Esophagus muscularis mucosa (tissue), 4 donors: ENCODE measurements around the gene TXNL1. TPM values are rescaled to one million over a fixed set of nuclear protein-coding genes. Genes with fewer than 3 reads are reported as not detected.
A peak's percentile ranks its signal among the peaks of the same experiment; 100 is the strongest.

ENCODE experiments used
- DNase-seq: peaks from one replicate; pipeline ENCODE4 v3.0.0-alpha.2; 2017; ENCODE audit errors: extremely low spot score
- H3K27ac ChIP-seq, 4 donors: fragments of 200-600 bp; sonication (generic); replicated peaks in 1 of 4; 1 replicate in 3 of 4; 2 replicates in 1 of 4; pipeline ENCODE4 v1.5.1; 2016 to 2019; ENCODE audit warnings: mild to moderate bottlenecking in 1 of 4
- H3K27me3 ChIP-seq, 4 donors: fragments of 200-600 bp; sonication (generic); one replicate each; pipeline versions ENCODE4 v1.5.1 to v1.6.0; 2016 to 2019
- H3K36me3 ChIP-seq, 4 donors: fragments of 200-600 bp; sonication (generic); one replicate each; pipeline ENCODE4 v1.5.1; 2016 to 2019
- H3K4me1 ChIP-seq, 4 donors: fragments of 200-600 bp; sonication (generic); one replicate each; pipeline ENCODE4 v1.5.1; 2016 to 2019
- H3K4me3 ChIP-seq, 4 donors: fragments of 200-600 bp; sonication (generic); 1 replicate in 2 of 4; 2 replicates in 2 of 4; pipeline ENCODE4 v1.5.1; 2016 to 2019; ENCODE audit warnings: mild to moderate bottlenecking in 4 of 4, moderate library complexity in 1 of 4
- H3K9me3 ChIP-seq, 4 donors: fragments of 200-600 bp; sonication (generic); 1 replicate in 3 of 4; 2 replicates in 1 of 4; pipeline ENCODE4 v1.5.1; 2016 to 2019
- CTCF ChIP-seq, 3 experiments: fragments of 200-600 bp in 2 of 3; fragments of 450-650 bp in 1 of 3; sonication (generic) in 2 of 3; IDR thresholded peaks; one replicate each; pipeline ENCODE4 v1.5.1; 2017 to 2019; ENCODE audit warnings: antibody characterized with exemption in 3 of 3, mild to moderate bottlenecking in 2 of 3, moderate library complexity in 1 of 3
- EP300 ChIP-seq: sonication (generic); formaldehyde crosslinking; IDR thresholded peaks from one replicate; pipeline ENCODE4 v1.6.1; 2017; ENCODE audit warnings: antibody characterized with exemption
- POLR2A ChIP-seq: fragments of 450-650 bp; IDR thresholded peaks from one replicate; pipeline ENCODE4 v1.6.1; 2017; ENCODE audit warnings: antibody characterized with exemption, moderate library complexity, mild to moderate bottlenecking, low read depth
- POLR2AphosphoS5 ChIP-seq, 2 donors: sonication (generic); formaldehyde crosslinking; IDR thresholded peaks; one replicate each; pipeline ENCODE4 v1.6.1; 2017; ENCODE audit warnings: antibody characterized with exemption in 2 of 2
- WGBS: methylation state at CpG from one replicate; pipeline ENCODE4 v1.1.5; 2018; 5-methylcytosine and 5-hydroxymethylcytosine counted together
- intact Hi-C: fragments of 100-400 bp; cut with DNase I; formaldehyde crosslinking; loops from one replicate; pipeline ENCODE4 v1.15.1; 2023
- total RNA-seq, 4 donors: library from RNA; depleted of rRNA; stranded (reverse); fragments of >200 nt; gene quantifications; one replicate each; pipeline versions ENCODE4 v1.1.0 to v1.2.1, GENCODE V29; 2016

The TXNL1 gene
- total RNA-seq, 4 donors from 2014 or later = 29.9 to 42.5 (median 40.4) TPM

DNA sequence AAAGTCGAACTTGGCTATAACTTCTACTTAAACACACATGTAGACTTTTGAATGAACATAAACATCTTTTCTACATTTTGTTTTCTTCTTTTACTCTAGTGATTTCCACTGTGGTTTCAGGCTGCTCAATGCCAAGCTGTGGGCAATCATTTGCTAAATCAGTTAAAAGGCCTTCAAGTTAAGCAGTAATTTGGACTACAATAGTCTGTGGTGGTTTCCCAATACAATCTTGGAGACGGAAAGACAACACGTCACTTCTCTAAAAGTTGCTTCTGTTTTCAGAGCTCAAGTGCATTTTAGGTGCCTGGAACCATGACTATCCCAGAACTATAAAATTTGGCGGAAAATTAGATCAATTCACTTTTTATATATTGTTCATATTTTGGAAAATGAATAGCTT, 69.4 kb downstream of the TXNL1 start:
- Histone ChIP-seq H3K27me3 (no peaks in the 10 kb centered on the region), H3K4me1 (peaks cover 0 to 5% (median 0%) of the 10 kb centered on the region in 4 donors), H3K36me3 (no peaks in the 10 kb centered on the region), H3K4me3 (no peak overlapping the region), H3K27ac (no peak overlapping the region), H3K9me3 (no peaks in the 10 kb centered on the region)
- 87% methylated on average over 4 of the region's 4 CpGs for WGBS
- no peak for TF ChIP-seq EP300
- TF ChIP-seq CTCF (IDR thresholded peaks at IDR 0.05) = no peak
- no peak for TF ChIP-seq POLR2AphosphoS5 (IDR thresholded peaks at IDR 0.05)
- no peak for TF ChIP-seq POLR2A
- no peak for DNase-seq
- intact Hi-C loops = no loop called here

GRCh38 chr18:56565551-56566345, 72.6 kb downstream of the TXNL1 start:
- peaks cover 0 to 5% (median 0%) of the 10 kb centered on the region in 4 donors for H3K4me1 ChIP-seq
- H3K36me3 ChIP-seq = no peaks in the 10 kb centered on the region
- DNase-seq = no peak
- 74% methylated on average over 5 of the region's 5 CpGs for WGBS
- H3K27ac ChIP-seq = no peak overlapping the region
- H3K4me3 ChIP-seq = no peak overlapping the region
- no peak for TF ChIP-seq EP300
- no peak for TF ChIP-seq POLR2A
- TF ChIP-seq POLR2AphosphoS5 (IDR thresholded peaks at IDR 0.05) = no peak
- no peak for TF ChIP-seq CTCF (IDR thresholded peaks at IDR 0.05)
- no peaks in the 10 kb centered on the region for H3K9me3 ChIP-seq
- no peaks in the 10 kb centered on the region for H3K27me3 ChIP-seq
- intact Hi-C loops = no loop called here

DNA sequence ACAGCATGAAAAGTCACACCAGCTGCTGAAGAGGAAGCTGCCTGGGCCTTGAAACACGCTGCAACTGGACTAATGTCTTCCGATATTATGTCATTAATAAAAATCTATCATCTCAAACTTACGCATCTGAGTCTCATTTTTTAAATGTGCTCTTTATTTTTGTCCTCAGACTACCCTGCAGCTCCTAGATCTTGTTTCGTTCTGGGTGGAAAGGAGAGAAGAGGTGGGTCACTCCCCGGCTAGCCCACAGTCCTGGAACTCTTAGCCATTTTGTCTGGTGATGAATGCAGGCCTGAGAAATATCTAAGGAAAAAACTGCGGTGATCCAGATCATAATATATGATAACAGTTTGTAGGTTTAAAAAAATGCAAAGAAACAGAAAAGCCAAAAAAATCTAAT, 73.3 kb downstream of the TXNL1 start:
- Histone ChIP-seq H3K4me3 (no peak overlapping the region), H3K27ac (peak overlapping the region in 2 of 4 donors; percentile 3 to 23), H3K4me1 (peaks cover 0 to 5% (median 0%) of the 10 kb centered on the region in 4 donors), H3K36me3 (no peaks in the 10 kb centered on the region), H3K9me3 (no peaks in the 10 kb centered on the region), H3K27me3 (no peaks in the 10 kb centered on the region)
- DNase-seq = no peak
- 74% methylated on average over 6 of the region's 6 CpGs for WGBS
- intact Hi-C loops = no loop called here
- no peak for TF ChIP-seq POLR2A
- TF ChIP-seq CTCF (IDR thresholded peaks at IDR 0.05) = no peak
- no peak for TF ChIP-seq POLR2AphosphoS5 (IDR thresholded peaks at IDR 0.05)
- TF ChIP-seq EP300 = no peak

GRCh38 chr18:56563568-56563967, 74.8 kb downstream of the TXNL1 start:
- Histone ChIP-seq H3K27me3 (no peaks in the 10 kb centered on the region), H3K4me1 (peaks cover 0 to 5% (median 0%) of the 10 kb centered on the region in 4 donors), H3K36me3 (no peaks in the 10 kb centered on the region), H3K4me3 (no peak overlapping the region), H3K27ac (no peak overlapping the region), H3K9me3 (no peaks in the 10 kb centered on the region)
- WGBS = 88% methylated on average over 7 of the region's 7 CpGs
- TF ChIP-seq EP300 = no peak
- TF ChIP-seq CTCF (IDR thresholded peaks at IDR 0.05) = no peak
- no peak for TF ChIP-seq POLR2A
- no peak for TF ChIP-seq POLR2AphosphoS5 (IDR thresholded peaks at IDR 0.05)
- DNase-seq = no peak
- intact Hi-C loops = no loop called here
